Neural cell (in vitro differentiated cells): ENCODE results near the gene PERCC1.

Experiments
- CTCF ChIP-seq: fragments of 450-650 bp; IDR thresholded peaks from 2 replicates; pipeline ENCODE4 v1.5.1; 2014; ENCODE audit warnings: antibody characterized with exemption, mild to moderate bottlenecking, moderate library complexity; ENCODE audit not compliant: poor library complexity, severe bottlenecking
- EP300 ChIP-seq: fragments of 450-650 bp; conservative IDR thresholded peaks from 2 replicates; pipeline ENCODE4 v1.6.1; 2014; ENCODE audit warnings: antibody characterized with exemption, mild to moderate bottlenecking, moderate library complexity; ENCODE audit not compliant: poor library complexity, severe bottlenecking
- EZH2 ChIP-seq: fragments of 200-600, 300-800 bp; shearing (Covaris generic), sonication (generic); IDR thresholded peaks from 2 replicates; pipeline ENCODE4 v1.6.1; 2014; ENCODE audit warnings: antibody characterized with exemption, low read length, borderline replicate concordance, mild to moderate bottlenecking; ENCODE audit not compliant: insufficient read depth, poor library complexity, severe bottlenecking
- MXI1 ChIP-seq: fragments of 450-650 bp; conservative IDR thresholded peaks from 2 replicates; pipeline ENCODE4 v1.6.1; 2014; ENCODE audit warnings: antibody characterized with exemption, mild to moderate bottlenecking; ENCODE audit not compliant: poor library complexity, severe bottlenecking
- POLR2AphosphoS5 ChIP-seq: IDR thresholded peaks from 2 replicates; pipeline ENCODE4 v1.6.1; 2012
- REST ChIP-seq: IDR thresholded peaks from 2 replicates; pipeline ENCODE4 v1.6.1; 2012; ENCODE audit warnings: borderline replicate concordance
- SMC3 ChIP-seq: fragments of 450-650 bp; conservative IDR thresholded peaks from 2 replicates; pipeline ENCODE4 v1.6.1; 2014; ENCODE audit warnings: antibody characterized with exemption, mild to moderate bottlenecking, moderate library complexity; ENCODE audit not compliant: poor library complexity
- TAF1 ChIP-seq: IDR thresholded peaks from 2 replicates; pipeline ENCODE4 v1.6.1; 2012; ENCODE audit warnings: low read depth

GRCh38 chr16:1477033-1477432, 46.2 kb downstream of the PERCC1 start:
- TF ChIP-seq CTCF (no peak), EP300 (no peak), REST (no peak), MXI1 (no peak), EZH2 (no peak), POLR2AphosphoS5 (no peak), TAF1 (no peak), SMC3 (no peak)
